ENCODE data around the gene RELCH. TPM values are rescaled to one million over a fixed set of nuclear protein-coding genes. Genes with fewer than 3 reads are reported as not detected.

RELCH gene
- total and polyA plus RNA-seq, 2 of the 13 experiments (the other 11 are each of a cell fraction or from before 2014, with no cell fraction given), result 5.6 to 31.7 TPM

DNA sequence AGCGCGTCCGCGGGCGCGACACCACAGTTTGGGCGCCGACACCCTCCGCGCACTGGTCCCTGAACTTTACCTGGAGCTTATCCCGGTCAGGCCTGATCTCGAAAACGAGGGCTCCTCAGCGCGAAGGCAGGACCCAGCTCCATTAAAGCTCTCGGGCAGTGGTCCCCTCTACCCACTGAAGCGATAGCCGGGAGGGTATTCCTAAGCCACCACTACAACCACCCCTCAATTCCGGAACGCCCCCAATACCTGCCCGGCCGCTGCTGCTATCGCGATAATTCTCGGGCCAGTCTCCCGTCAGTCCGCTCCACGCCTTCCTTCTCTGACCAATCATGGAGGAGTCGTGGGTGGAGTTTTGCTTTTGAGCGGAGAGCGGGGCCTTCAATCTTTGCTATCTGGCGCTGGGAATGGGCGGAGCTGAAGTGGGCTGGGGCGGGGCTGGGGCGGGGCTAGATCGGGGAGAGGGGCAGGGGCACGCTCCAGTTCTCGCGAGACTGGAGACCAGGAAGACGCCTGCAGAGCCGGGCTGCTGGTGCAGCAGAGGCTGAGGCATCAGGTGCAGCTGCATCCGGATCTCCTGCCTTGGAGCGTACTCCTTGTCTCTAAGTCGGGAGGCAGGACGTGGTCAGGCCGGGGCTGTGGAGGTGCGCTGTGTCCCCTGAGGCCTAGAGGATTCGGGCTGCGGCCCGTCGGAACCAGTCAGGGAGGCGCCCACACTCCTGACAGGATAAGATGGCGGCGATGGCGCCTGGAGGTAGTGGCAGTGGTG is at the start of gene RELCH, which contains the start of gene PIGN (continued):
- TF ChIP-seq, protein P1, sequence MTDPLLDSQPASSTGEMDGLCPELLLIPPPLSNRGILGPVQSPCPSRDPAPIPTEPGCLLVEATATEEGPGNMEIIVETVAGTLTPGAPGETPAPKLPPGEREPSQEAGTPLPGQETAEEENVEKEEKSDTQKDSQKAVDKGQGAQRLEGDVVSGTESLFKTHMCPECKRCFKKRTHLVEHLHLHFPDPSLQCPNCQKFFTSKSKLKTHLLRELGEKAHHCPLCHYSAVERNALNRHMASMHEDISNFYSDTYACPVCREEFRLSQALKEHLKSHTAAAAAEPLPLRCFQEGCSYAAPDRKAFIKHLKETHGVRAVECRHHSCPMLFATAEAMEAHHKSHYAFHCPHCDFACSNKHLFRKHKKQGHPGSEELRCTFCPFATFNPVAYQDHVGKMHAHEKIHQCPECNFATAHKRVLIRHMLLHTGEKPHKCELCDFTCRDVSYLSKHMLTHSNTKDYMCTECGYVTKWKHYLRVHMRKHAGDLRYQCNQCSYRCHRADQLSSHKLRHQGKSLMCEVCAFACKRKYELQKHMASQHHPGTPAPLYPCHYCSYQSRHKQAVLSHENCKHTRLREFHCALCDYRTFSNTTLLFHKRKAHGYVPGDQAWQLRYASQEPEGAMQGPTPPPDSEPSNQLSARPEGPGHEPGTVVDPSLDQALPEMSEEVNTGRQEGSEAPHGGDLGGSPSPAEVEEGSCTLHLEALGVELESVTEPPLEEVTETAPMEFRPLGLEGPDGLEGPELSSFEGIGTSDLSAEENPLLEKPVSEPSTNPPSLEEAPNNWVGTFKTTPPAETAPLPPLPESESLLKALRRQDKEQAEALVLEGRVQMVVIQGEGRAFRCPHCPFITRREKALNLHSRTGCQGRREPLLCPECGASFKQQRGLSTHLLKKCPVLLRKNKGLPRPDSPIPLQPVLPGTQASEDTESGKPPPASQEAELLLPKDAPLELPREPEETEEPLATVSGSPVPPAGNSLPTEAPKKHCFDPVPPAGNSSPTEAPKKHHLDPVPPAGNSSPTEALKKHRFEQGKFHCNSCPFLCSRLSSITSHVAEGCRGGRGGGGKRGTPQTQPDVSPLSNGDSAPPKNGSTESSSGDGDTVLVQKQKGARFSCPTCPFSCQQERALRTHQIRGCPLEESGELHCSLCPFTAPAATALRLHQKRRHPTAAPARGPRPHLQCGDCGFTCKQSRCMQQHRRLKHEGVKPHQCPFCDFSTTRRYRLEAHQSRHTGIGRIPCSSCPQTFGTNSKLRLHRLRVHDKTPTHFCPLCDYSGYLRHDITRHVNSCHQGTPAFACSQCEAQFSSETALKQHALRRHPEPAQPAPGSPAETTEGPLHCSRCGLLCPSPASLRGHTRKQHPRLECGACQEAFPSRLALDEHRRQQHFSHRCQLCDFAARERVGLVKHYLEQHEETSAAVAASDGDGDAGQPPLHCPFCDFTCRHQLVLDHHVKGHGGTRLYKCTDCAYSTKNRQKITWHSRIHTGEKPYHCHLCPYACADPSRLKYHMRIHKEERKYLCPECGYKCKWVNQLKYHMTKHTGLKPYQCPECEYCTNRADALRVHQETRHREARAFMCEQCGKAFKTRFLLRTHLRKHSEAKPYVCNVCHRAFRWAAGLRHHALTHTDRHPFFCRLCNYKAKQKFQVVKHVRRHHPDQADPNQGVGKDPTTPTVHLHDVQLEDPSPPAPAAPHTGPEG (CRISPR knock-in tag; IDR thresholded peaks at IDR 0.05), result 0 out of 2 replicates have a peak, but pooled peaks have one; percentile 39
- TF ChIP-seq ZNF614 (CRISPR knock-in tag; IDR thresholded peaks at IDR 0.05; ENCODE audit: borderline replicate concordance) (no peak), KMT2A (CRISPR knock-in tag; IDR thresholded peaks at IDR 0.05) (peak; percentile 66; the same call in 1 of the 2 replicates), CAMTA2 (CRISPR knock-in tag; IDR thresholded peaks at IDR 0.05; ENCODE audit: borderline replicate concordance) (0 out of 2 replicates have a peak, but pooled peaks have one; percentile 21), U2AF1 (optimal IDR thresholded peaks at IDR 0.05; ENCODE audit: low read depth, low read length) (peak; percentile 13), ZNF3 (CRISPR knock-in tag; IDR thresholded peaks at IDR 0.05) (no peak), NFKB2 (CRISPR knock-in tag; IDR thresholded peaks at IDR 0.05; ENCODE audit: borderline replicate concordance) (peak; percentile 54), SP1 (IDR thresholded peaks at IDR 0.05) (0 out of 2 replicates have a peak, but pooled peaks have one; percentile 26), SP1 (CRISPR knock-in tag; IDR thresholded peaks at IDR 0.05) (peak; percentile 82), KDM5A (IDR thresholded peaks at IDR 0.05; ENCODE audit: borderline replicate concordance, low read length) (peak; percentile 86), GTF2F1 (IDR thresholded peaks at IDR 0.05; ENCODE audit: low read length) (no peak)
- TF ChIP-seq, protein P2, sequence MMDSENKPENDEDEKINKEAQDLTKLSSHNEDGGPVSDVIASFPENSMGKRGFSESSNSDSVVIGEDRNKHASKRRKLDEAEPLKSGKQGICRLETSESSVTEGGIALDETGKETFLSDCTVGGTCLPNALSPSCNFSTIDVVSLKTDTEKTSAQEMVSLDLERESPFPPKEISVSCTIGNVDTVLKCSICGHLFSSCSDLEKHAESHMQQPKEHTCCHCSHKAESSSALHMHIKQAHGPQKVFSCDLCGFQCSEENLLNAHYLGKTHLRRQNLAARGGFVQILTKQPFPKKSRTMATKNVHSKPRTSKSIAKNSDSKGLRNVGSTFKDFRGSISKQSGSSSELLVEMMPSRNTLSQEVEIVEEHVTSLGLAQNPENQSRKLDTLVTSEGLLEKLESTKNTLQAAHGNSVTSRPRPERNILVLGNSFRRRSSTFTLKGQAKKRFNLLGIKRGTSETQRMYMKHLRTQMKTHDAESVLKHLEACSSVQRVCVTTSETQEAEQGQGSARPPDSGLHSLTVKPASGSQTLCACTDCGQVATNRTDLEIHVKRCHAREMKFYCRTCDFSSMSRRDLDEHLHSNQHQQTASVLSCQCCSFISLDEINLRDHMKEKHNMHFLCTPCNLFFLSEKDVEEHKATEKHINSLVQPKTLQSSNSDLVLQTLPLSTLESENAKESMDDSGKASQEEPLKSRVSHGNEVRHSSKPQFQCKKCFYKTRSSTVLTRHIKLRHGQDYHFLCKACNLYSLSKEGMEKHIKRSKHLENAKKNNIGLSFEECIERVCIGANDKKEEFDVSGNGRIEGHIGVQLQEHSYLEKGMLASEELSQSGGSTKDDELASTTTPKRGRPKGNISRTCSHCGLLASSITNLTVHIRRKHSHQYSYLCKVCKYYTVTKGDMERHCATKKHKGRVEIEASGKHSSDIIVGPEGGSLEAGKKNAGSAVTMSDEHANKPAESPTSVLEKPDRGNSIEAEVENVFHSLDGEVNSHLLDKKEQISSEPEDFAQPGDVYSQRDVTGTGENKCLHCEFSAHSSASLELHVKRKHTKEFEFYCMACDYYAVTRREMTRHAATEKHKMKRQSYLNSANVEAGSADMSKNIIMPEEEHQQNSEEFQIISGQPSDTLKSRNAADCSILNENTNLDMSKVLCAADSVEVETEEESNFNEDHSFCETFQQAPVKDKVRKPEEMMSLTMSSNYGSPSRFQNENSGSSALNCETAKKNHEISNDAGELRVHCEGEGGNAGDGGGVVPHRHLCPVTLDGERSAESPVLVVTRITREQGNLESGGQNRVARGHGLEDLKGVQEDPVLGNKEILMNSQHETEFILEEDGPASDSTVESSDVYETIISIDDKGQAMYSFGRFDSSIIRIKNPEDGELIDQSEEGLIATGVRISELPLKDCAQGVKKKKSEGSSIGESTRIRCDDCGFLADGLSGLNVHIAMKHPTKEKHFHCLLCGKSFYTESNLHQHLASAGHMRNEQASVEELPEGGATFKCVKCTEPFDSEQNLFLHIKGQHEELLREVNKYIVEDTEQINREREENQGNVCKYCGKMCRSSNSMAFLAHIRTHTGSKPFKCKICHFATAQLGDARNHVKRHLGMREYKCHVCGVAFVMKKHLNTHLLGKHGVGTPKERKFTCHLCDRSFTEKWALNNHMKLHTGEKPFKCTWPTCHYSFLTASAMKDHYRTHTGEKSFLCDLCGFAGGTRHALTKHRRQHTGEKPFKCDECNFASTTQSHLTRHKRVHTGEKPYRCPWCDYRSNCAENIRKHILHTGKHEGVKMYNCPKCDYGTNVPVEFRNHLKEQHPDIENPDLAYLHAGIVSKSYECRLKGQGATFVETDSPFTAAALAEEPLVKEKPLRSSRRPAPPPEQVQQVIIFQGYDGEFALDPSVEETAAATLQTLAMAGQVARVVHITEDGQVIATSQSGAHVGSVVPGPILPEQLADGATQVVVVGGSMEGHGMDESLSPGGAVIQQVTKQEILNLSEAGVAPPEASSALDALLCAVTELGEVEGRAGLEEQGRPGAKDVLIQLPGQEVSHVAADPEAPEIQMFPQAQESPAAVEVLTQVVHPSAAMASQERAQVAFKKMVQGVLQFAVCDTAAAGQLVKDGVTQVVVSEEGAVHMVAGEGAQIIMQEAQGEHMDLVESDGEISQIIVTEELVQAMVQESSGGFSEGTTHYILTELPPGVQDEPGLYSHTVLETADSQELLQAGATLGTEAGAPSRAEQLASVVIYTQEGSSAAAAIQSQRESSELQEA (CRISPR knock-in tag; IDR thresholded peaks at IDR 0.05; ENCODE audit: not compliant biosample characterization), result no peak
- TF ChIP-seq, protein P3, sequence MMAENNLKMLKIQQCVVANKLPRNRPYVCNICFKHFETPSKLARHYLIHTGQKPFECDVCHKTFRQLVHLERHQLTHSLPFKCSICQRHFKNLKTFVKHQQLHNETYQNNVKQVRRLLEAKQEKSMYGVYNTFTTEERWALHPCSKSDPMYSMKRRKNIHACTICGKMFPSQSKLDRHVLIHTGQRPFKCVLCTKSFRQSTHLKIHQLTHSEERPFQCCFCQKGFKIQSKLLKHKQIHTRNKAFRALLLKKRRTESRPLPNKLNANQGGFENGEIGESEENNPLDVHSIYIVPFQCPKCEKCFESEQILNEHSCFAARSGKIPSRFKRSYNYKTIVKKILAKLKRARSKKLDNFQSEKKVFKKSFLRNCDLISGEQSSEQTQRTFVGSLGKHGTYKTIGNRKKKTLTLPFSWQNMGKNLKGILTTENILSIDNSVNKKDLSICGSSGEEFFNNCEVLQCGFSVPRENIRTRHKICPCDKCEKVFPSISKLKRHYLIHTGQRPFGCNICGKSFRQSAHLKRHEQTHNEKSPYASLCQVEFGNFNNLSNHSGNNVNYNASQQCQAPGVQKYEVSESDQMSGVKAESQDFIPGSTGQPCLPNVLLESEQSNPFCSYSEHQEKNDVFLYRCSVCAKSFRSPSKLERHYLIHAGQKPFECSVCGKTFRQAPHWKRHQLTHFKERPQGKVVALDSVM (CRISPR knock-in tag; IDR thresholded peaks at IDR 0.05), result 0 out of 2 replicates have a peak, but pooled peaks have one; percentile 19
